Cardiac muscle cell (in vitro differentiated cells and primary cell): ENCODE measurements around the gene RTKN. TPM values are rescaled to one million over a fixed set of nuclear protein-coding genes. Genes with fewer than 3 reads are reported as not detected.
A peak's percentile ranks its signal among the peaks of the same experiment; 100 is the strongest.
"Not testable (repeated sequence)": the region's sequence is repeated elsewhere in the genome, so short reads cannot be mapped to it uniquely, and the experiment has no call there.

Experiments used
- DNase-seq, 2 donors: peaks; one replicate each; pipeline versions ENCODE4 v3.0.0 to v3.0.0-alpha.2; 2010 to 2017; ENCODE audit warnings: low read depth in 1 of 2, low spot score in 1 of 2
- H3K27ac ChIP-seq: fragments of 200-600 bp; sonication (generic); 2 replicates; pipeline ENCODE4 v1.5.1; 2016
- H3K27me3 ChIP-seq: fragments of 200-600 bp; sonication (generic); 2 replicates; pipeline ENCODE4 v1.6.0; 2016; ENCODE audit warnings: control low read depth
- H3K36me3 ChIP-seq: fragments of 200-600 bp; sonication (generic); 2 replicates; pipeline ENCODE4 v1.5.1; 2016; ENCODE audit warnings: control low read depth
- H3K4me1 ChIP-seq: fragments of 200-600 bp; sonication (generic); 2 replicates; pipeline ENCODE4 v1.8.1; 2017; ENCODE audit warnings: low read depth, mild to moderate bottlenecking, mixed run types
- H3K4me3 ChIP-seq: fragments of 200-600 bp; sonication (generic); 2 replicates; pipeline ENCODE4 v1.5.1; 2016; ENCODE audit warnings: mild to moderate bottlenecking
- H3K9me3 ChIP-seq: fragments of 200-600 bp; sonication (generic); 2 replicates; pipeline ENCODE4 v1.5.1; 2017; ENCODE audit warnings: low read depth, mild to moderate bottlenecking, control low read depth
- CTCF ChIP-seq: IDR thresholded peaks from 2 replicates; pipeline ENCODE4 v1.5.1; 2012; ENCODE audit warnings: low read depth, mild to moderate bottlenecking, low read length
- polyA plus RNA-seq: library from polyadenylated mRNA; unstranded; fragments of >200 nt; fragmentation: Nextera tagmentation; extraction: Ambion mirVana; gene quantifications from 2 replicates; pipeline ENCODE4 v1.2.1, GENCODE V29; 2016
- total RNA-seq: library from RNA; depleted of rRNA; stranded (reverse); fragments of >200 nt; gene quantifications from 2 replicates; pipeline ENCODE4 v1.2.3, GENCODE V29; 2016

The RTKN gene
- total and polyA plus RNA-seq, 2 experiments from 2014 or later = 53.3 to 61.7 TPM

GRCh38 chr2:74447230-74447999, 5.7 kb upstream of the RTKN start:
- TF ChIP-seq CTCF = no peak
- DNase-seq = no peak
- no peaks in the 10 kb centered on the region for H3K9me3 ChIP-seq
- no peak overlapping the region for H3K27ac ChIP-seq
- no peaks in the 10 kb centered on the region for H3K27me3 ChIP-seq
- no peaks in the 10 kb centered on the region for H3K36me3 ChIP-seq
- H3K4me3 ChIP-seq = no peak overlapping the region
- no peaks in the 10 kb centered on the region for H3K4me1 ChIP-seq

- Histone ChIP-seq H3K36me3 (no peaks in the 10 kb centered on the region), H3K4me1 (peaks cover 1% of the 10 kb centered on the region), H3K9me3 (no peaks in the 10 kb centered on the region), H3K27me3 (no peaks in the 10 kb centered on the region), H3K4me3 (no peak overlapping the region), H3K27ac (no peak overlapping the region)
- peak in 1 of 2 donors; percentile 13 for DNase-seq
- no peak for TF ChIP-seq CTCF
Observed at GRCh38 chr2:74444498-74445318, 3.0 kb upstream of the RTKN start.

GRCh38 chr2:74442483-74443297, 953 bp upstream of the RTKN start:
- H3K9me3 ChIP-seq, H3K36me3 ChIP-seq, DNase-seq, H3K27ac ChIP-seq, H3K27me3 ChIP-seq: not testable (repeated sequence)
- peak overlapping the region; percentile 41 for H3K4me3 ChIP-seq
- H3K4me1 ChIP-seq = peaks cover 14% of the 10 kb centered on the region

GRCh38 chr2:74441170-74441689, 507 bp downstream of the RTKN start:
- no peak for TF ChIP-seq CTCF
- H3K27me3 ChIP-seq = no peaks in the 10 kb centered on the region
- peak overlapping the region; percentile 98 for H3K27ac ChIP-seq
- no peaks in the 10 kb centered on the region for H3K9me3 ChIP-seq
- peak overlapping the region; percentile 41 for H3K4me3 ChIP-seq
- H3K36me3 ChIP-seq = no peaks in the 10 kb centered on the region
- DNase-seq = no peak
- peaks cover 14% of the 10 kb centered on the region for H3K4me1 ChIP-seq

GRCh38 chr2:74440378-74441169, 1.2 kb downstream of the RTKN start:
- Histone ChIP-seq H3K9me3 (no peaks in the 10 kb centered on the region), H3K27ac (peak overlapping the region; percentile 98), H3K27me3 (no peaks in the 10 kb centered on the region), H3K4me3 (peak overlapping the region; percentile 41), H3K36me3 (no peaks in the 10 kb centered on the region), H3K4me1 (peaks cover 14% of the 10 kb centered on the region)
- DNase-seq = peak; percentile 90 to 95
- peak; percentile 13 for TF ChIP-seq CTCF
